GM12878 (cell line): ENCODE results near the gene NUMBL.

Experiments
- CHD2 ChIP-seq: IDR thresholded peaks from 2 replicates; pipeline ENCODE4 v1.6.1; 2011; ENCODE audit warnings: low read depth, low read length, improper control_type of control experiment, borderline replicate concordance
- TF ChIP-seq, protein P1 (sequence below): IDR thresholded peaks from 2 replicates; pipeline ENCODE4 v1.6.1; 2011; ENCODE audit warnings: low read depth, low read length, improper control_type of control experiment, borderline replicate concordance
- TF ChIP-seq, protein P2 (sequence below): IDR thresholded peaks from 2 replicates; pipeline ENCODE4 v1.6.1; 2011; ENCODE audit warnings: low read depth, mild to moderate bottlenecking, low read length, moderate library complexity, borderline replicate concordance; ENCODE audit errors: extremely low read depth

DNA sequence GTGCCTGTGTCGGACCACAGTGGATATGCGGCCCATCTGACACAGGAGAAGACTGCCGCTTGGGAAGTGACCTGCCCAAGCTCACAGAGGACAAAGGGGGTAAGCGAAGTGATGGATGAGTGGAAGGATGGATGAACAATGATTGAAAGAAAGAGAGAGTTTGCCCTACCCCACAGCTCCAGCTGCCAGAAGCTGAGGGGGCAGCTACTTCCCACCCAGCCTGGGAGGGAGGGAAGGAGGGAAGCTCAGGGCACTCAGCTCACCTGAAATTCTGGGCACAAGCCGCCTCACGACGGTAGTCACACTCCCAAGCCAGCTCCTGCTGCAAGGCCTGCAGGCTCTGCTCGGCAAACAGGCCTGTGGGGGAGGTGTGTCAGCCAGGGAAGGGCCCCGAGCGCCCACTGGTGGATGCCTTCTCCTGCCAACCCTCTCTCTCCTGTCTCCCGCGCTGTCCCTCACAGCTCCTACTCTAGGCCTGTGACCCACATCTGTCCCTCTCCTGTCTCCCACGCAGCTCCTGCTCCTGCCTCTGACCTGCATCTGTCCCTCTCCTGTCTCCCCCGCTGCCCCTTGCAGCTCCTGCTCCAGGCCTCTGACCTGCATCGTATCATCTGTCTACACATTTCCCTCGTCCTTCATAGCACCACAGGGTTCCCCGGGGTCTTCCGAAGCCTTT is 12.0 kb upstream of the NUMBL start:
- TF ChIP-seq CHD2, result no peak
- TF ChIP-seq, protein P1, sequence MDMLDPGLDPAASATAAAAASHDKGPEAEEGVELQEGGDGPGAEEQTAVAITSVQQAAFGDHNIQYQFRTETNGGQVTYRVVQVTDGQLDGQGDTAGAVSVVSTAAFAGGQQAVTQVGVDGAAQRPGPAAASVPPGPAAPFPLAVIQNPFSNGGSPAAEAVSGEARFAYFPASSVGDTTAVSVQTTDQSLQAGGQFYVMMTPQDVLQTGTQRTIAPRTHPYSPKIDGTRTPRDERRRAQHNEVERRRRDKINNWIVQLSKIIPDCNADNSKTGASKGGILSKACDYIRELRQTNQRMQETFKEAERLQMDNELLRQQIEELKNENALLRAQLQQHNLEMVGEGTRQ, result no peak
- TF ChIP-seq, protein P2, sequence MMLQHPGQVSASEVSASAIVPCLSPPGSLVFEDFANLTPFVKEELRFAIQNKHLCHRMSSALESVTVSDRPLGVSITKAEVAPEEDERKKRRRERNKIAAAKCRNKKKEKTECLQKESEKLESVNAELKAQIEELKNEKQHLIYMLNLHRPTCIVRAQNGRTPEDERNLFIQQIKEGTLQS, result no peak
